HG03439 (cell line): Measurements from ENCODE around the gene EBNA1BP2.
"Not testable (repeated sequence)": the region's sequence is repeated elsewhere in the genome, so short reads cannot be mapped to it uniquely, and the experiment has no call there.

Source experiments
- ATAC-seq: cut with Tn5 transposase; IDR thresholded peaks from one replicate; pipeline ENCODE4 v1.9.1; 2021; ENCODE audit warnings: mild to moderate bottlenecking, moderate library complexity; ENCODE audit not compliant: unreplicated experiment

Gene EBNA1BP2, protein sequence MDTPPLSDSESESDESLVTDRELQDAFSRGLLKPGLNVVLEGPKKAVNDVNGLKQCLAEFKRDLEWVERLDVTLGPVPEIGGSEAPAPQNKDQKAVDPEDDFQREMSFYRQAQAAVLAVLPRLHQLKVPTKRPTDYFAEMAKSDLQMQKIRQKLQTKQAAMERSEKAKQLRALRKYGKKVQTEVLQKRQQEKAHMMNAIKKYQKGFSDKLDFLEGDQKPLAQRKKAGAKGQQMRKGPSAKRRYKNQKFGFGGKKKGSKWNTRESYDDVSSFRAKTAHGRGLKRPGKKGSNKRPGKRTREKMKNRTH

DNA sequence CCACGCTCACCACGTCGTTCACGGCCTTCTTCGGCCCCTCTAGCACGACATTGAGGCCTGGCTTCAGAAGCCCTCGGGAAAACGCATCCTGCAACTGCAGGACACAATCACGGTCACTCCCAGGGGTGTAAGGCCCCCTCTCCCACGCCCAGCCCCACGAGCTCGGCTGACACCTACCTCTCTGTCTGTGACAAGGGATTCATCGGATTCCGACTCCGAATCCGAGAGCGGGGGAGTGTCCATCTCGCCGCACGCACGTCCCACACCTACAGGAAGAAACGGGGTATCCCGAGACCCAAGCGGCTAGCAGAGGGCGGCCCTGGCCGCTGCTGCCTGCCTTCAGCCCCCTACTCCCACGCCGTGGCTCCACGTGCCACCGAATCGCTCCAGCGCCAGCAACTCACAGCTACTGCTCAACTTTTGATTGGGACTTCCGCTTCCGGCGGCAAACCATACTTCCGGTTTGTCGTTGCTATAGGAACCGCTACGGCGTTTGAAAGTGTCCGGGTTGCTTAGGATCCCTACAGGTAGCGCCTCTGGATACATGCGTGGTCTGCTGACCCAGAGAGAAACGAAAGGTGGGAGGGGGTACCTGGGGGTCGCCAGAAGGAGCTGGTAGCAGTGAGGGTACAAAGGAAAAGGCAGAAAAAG lies at the start of gene EBNA1BP2, which contains the start of gene CFAP57:
TSS of gene EBNA1BP2 (minus strand) at position 415 of the 651 bp plus-strand sequence. CDS start at position 243, 172 bp downstream.
TSS of gene CFAP57 (plus strand) at position 455 of the 651 bp plus-strand sequence. CDS start 424 bp downstream, outside the sequence.
- peak; percentile 89 for ATAC-seq

DNA sequence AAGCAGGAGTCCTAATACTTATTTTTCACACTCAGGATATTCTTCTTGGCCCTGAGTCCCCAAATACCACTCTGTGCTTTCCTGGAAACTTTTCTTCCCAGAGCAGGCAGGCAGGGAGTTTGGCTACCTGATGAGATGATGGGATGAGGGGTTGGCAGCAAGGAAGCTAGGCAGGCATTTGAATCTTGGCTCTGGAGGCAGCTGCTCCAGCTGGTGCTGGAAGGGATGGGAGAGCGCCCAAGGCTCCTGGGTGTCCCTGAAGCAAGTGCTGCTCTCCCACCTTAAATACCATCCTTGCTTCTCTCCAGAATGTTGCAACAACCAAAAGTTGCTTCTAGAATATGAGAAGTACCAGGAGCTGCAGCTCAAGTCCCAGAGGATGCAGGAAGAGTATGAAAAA lies 49.7 kb upstream of the EBNA1BP2 start:
- no peak for ATAC-seq

DNA sequence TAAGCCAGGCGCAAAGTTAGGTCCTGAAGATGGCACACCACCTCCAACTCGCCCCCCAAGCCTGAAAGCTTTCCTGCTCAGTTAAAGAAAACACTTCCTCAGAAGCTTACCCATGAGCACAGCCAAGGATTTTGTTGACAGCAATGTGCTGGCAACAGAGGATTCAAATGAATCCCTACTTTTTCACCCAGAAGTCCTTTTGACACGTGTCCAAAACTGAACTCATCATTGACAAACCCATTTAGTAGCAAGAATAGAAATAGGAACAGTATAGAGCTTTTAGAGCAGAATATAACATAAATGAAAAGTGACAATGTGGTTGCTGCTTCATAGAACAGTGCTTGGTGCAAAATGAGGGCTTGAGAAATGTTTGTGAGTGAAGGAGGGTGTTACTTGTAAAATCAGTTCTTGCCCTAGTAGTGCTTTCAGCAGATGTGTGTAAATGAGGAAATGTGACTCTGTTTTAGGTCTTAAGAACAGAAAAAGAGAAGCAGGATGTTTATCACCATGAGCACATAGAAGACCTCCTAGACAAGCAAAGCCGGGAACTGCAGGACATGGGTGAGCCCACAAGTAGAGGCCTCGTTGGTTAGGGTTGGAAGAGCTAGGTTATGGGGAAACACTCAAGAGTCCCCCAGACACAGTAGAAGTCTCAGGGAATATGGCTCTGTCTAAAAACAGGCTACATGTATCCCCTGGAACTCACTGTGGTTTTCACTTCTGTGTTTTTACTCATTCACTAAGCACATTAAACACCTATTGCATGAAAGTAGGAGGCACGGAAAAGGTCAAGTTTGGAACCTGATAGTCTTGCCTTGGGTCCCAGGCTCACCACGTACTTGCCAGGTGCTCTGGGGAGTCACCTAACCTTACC lies 49.1 kb upstream of the EBNA1BP2 start:
- peak; percentile 59 for ATAC-seq

GRCh38 chr1:43217747-43218146 lies 45.7 kb upstream of the EBNA1BP2 start:
- ATAC-seq, result no peak

DNA sequence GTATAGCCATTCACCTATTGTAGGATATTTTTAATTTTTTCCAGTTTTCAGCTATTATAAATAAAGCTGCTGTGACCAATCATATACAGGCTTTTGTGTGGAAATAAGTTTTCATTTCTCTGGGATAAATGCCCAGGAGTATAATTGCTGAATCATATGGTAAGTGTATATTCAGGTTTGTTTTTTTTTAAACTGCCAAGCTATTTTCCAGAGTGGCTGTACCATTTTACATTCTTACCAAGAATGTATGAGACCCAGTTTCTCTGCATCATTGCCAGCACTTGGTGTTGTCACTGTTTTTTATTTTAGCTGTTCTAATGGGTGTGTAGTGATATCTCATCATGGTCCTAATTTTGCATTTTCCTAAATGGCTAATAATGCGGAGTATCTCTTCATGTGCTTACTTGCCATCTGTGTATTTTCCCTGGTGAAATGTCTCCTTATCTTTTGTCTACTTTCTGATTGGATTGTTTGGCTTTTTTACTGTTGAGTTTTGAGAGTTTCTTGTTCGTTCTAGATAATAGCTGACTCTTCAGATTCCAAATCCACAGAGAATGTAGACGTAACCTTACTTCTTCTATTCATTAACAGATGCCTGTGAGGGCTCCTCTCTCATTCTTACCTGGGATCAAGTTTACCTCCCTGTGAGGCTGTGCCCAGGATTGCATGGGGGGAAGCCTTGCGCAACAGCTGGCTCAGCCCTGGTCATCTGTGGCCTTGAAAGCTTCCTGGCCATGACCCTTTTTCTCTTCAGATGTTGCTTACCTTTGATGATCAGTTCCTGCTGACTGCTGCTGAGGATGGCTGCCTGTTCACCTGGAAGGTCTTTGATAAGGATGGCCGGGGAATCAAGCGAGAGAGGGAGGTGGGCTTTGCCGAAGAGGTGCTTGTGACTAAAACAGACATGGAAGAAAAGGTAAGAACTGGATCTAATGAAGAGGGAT lies 42.7 kb upstream of the EBNA1BP2 start:
- ATAC-seq, result no peak

DNA sequence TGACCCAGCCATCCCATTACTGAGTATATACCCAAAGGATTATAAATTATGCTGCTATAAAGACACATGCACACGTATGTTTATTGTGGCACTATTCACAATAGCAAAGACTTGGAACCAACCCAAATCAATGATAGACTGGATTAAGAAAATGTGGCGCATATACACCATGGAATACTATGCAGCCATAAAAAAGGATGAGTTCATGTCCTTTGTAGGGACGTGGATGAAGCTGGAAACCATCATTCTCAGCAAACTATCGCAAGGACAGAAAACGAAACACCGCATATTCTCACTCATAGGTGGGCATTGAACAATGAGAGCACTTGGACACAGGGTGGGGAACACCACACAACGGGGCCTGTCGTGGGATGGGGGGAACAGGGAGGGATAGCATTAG lies 36.2 kb upstream of the EBNA1BP2 start:
- not testable (repeated sequence) for ATAC-seq

DNA sequence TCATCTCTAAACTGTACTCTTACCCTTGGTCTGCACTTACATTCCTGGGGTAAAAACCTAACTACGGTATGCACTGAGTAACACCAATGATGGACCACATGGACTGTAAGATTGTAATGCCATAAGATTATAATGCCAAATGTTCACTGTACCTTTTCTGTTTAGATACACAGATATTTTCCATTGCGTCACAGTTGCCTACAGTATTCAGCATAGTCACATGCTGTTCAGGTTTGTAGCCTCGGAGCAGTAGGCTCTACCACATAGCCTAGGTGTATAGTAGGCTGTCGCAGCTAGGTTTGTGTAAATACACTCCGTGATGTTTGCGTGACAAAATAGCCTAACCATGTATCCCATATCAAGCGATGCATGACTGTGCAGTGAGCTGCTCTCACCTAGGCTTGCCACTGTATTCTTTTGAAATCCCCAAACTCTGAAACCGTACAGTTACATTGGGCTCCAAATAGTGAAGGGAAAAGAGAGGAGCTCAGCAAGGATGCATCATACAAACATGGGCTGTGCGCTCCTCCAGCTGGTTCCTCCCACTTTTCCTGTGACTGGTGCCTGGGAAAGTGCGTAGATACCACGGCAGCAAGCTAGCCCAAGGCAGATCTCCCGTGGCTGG lies 35.3 kb upstream of the EBNA1BP2 start:
- no peak for ATAC-seq

DNA sequence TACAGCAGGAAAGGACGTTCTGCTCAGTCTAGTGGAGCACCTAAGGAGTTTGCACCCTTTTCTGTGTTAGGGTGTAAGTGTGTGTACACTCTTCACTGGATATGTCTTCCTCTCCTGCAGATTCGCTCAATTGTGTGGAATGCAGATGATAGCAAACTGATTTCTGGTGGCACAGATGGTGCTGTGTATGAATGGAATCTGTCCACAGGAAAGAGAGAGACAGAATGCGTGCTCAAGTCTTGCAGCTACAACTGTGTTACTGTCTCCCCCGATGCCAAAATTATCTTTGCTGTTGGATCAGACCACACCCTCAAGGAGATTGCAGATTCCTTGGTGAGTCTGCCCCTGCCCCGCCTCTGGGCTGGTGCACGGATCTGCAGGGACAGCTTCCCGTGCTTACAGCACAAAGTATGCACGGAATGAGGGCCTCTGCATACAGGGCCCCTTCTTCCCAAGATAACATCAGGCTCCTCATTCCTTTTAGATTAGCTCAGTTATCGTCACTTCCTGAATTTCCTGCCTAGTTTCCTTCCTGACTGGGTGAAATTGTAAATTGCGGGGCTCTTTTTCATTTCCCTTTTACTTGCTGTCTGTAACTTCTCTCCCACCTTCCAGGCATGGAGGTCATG lies 34.6 kb upstream of the EBNA1BP2 start:
- ATAC-seq, result no peak

DNA sequence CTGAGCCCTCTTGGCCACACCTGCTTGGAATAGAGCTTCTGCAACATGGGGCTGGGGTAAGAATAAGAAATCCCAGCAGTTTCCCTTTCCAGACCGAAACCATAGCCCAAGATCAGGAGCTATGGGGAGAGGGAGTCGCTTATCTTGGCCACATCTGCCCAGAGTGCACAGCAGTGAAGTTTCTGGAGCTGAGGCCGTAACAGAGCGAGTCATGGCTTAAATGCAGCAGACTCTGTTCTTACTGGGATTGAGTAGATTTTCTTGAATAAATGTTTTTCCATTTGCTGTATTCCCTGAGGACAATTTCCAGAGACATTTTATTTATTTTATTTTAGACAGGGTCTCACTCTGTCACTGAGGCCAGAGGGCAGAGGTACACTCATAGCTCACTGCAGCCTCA lies 33.6 kb upstream of the EBNA1BP2 start:
- no peak for ATAC-seq

DNA sequence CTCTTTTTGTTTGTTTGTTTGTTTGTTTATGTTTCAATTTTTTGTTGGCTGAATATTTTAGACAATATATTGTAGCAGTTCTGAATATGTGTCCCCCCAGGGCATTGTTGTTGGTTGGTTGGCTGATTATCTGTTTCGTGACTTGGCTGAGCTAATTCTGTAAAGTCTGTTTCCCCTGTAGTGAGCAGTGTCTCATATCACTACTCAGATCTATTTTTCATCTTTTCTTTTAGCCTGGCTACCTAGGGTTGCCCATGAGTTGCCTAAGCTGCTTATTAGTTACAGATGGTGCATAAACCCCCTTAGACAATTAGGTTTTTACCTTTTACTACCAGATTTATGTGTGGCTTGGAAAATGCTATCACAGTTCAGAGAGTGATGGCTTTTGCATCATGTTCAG lies 32.3 kb upstream of the EBNA1BP2 start:
- no peak for ATAC-seq

GRCh38 chr1:43203859-43204258 lies 31.8 kb upstream of the EBNA1BP2 start:
- no peak for ATAC-seq

- no peak for ATAC-seq
These were observed 27.1 kb upstream of the EBNA1BP2 start for GRCh38 chr1:43199093-43199726.

- no peak for ATAC-seq
These were observed 25.4 kb upstream of the EBNA1BP2 start for GRCh38 chr1:43197343-43198127.

GRCh38 chr1:43194509-43194908 lies 22.4 kb upstream of the EBNA1BP2 start:
- ATAC-seq, result no peak

DNA sequence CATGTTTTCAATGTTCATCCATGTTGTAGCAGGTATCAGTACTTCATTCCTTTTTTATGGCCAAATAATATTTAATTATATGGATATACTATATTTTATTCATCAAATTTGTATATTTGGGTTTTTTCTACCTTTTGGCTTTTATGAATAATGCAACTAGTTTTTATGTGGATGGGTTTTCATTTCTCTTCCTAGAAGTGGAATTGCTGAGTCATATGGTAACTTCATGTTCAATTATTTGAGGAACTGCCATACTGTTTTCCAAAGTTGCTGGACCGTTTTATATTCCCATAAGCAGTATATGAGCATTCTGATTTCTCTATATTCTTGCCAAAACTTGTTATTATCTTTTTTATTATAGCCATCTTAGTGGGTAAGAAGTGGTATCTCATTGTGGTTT lies 16.0 kb upstream of the EBNA1BP2 start:
- ATAC-seq, result no peak

DNA sequence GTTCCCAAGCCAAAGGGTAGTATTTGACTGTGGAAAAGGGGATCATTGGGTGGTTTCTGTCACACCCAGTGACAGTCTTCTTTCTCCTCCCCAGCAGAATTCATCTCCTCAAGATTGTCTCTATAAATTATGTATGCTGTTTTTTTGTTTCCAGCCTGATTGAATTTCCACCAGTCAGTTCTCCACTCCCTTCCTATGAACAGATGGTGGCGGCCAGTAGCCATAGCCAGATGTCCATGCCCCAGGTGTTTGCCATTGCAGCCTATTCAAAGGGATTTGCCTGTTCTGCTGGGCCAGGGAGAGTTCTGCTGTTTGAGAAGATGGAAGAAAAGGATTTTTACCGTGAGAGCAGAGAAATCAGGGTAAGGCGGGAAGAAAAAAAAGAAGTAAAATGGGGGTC lies 12.9 kb upstream of the EBNA1BP2 start:
- ATAC-seq, result no peak

- ATAC-seq, result no peak
These were observed 12.3 kb upstream of the EBNA1BP2 start for GRCh38 chr1:43184388-43184787.

- no peak for ATAC-seq
These were observed 5.6 kb upstream of the EBNA1BP2 start for GRCh38 chr1:43177691-43178090.
